IPS-15b (cell line): ENCODE results near the gene SRPK2.

Source experiments
- H3K27me3 ChIP-seq: one replicate; pipeline ENCODE4 v1.6.1; 2013; ENCODE audit warnings: low read length; ENCODE audit not compliant: control insufficient read depth, insufficient read depth
- H3K36me3 ChIP-seq: one replicate; pipeline ENCODE4 v1.6.1; 2013; ENCODE audit warnings: low read length; ENCODE audit not compliant: control insufficient read depth, insufficient read depth
- H3K4me1 ChIP-seq: one replicate; pipeline ENCODE4 v1.6.1; 2013; ENCODE audit warnings: mild to moderate bottlenecking, low read length; ENCODE audit not compliant: control insufficient read depth, insufficient read depth
- H3K4me3 ChIP-seq: one replicate; pipeline ENCODE4 v1.5.1; 2013; ENCODE audit warnings: low read depth, low read length
- H3K9ac ChIP-seq: one replicate; pipeline ENCODE4 v1.6.1; 2013; ENCODE audit warnings: low read depth, mild to moderate bottlenecking, low read length
- H3K9me3 ChIP-seq: one replicate; pipeline ENCODE4 v1.6.1; 2013; ENCODE audit warnings: mild to moderate bottlenecking, low read length; ENCODE audit not compliant: control insufficient read depth, insufficient read depth

Gene SRPK2

GRCh38 chr7:105402221-105403095 is 13.7 kb upstream of the SRPK2 start:
- Histone ChIP-seq H3K4me3 (no peak overlapping the region), H3K4me1 (no peaks in the 10 kb centered on the region), H3K27me3 (no peaks in the 10 kb centered on the region), H3K36me3 (no peaks in the 10 kb centered on the region), H3K9ac (no peak overlapping the region), H3K9me3 (no peaks in the 10 kb centered on the region)

DNA sequence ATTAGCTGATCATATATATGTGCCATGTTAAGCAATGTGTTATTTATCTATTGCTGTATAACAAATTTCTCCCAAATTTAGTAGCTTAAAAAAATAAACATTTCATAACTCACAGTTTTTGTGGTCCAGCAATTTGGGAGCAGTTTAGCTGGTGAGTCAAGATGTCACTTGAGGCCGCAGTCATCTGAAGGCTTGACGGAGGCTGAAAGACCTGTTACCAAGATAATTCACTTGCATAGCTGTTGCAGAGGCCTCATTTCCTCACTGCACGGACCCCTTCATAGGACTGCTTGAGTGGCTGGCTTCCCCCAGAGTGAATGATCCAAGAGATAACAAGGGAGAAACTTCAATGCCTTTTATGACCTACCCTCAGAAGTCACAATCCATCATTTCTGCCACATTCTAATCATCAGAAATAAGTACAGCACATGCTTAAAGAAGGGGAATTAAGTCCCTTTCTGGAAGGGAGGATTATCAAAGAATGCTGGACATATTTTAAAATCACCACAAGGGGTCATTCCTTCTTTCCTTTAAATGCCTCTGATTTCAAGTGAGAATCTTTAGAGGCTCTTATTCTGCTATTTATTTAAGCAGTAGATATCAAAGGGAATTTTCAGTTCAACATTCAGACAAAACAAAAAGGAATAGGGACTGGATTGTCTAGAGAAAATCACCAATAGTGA is 10.5 kb upstream of the SRPK2 start:
- Histone ChIP-seq H3K9ac (no peak overlapping the region), H3K27me3 (no peaks in the 10 kb centered on the region), H3K4me3 (no peak overlapping the region), H3K9me3 (no peaks in the 10 kb centered on the region), H3K36me3 (no peaks in the 10 kb centered on the region), H3K4me1 (no peaks in the 10 kb centered on the region)

- Histone ChIP-seq H3K36me3 (no peaks in the 10 kb centered on the region), H3K27me3 (no peaks in the 10 kb centered on the region), H3K4me1 (no peaks in the 10 kb centered on the region), H3K4me3 (no peak overlapping the region), H3K9me3 (no peaks in the 10 kb centered on the region), H3K9ac (no peak overlapping the region)
Observed at GRCh38 chr7:105396566-105396965, 7.8 kb upstream of the SRPK2 start.

DNA sequence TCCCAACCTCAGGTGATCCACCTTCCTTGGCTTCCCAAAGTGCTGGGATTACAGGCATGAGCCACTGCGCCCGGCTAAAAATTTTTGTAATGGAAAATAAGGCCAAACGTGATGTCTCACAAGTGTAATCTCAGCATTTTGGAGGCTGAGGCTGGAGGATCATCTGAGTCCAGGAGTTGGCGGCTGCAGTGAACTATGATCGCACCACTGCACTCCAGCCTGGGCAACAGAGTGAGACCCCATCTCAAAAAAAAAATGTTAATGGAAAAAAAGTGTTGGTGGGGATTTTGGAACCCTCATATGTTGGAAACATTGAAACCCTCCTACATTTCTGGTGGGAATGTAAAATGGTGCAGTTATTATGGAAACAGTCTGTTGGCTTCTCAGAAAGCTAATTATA is 2.7 kb upstream of the SRPK2 start:
- Histone ChIP-seq H3K36me3 (no peaks in the 10 kb centered on the region), H3K9ac (no peak overlapping the region), H3K27me3 (no peaks in the 10 kb centered on the region), H3K4me1 (peaks cover 4% of the 10 kb centered on the region), H3K4me3 (no peak overlapping the region), H3K9me3 (no peaks in the 10 kb centered on the region)

DNA sequence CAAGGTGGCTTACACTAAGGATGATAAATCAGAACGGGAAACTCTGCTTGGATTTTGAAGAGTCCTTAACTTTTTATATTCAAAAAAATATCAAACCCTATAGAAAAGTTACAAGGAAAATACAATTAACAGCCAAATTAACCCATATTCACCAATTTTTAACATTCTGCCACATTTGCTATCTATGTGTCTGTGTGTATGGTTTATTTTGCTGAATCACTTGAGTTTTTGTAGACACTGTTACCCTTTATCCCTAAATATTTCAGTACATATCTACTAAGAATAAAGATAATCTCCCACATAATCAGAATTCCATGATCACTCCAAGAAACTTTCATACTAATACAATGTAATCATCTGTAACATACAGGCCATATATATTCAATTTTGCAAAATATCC is 1.2 kb upstream of the SRPK2 start:
- Histone ChIP-seq H3K9ac (no peak overlapping the region), H3K4me1 (peaks cover 4% of the 10 kb centered on the region), H3K9me3 (no peaks in the 10 kb centered on the region), H3K36me3 (no peaks in the 10 kb centered on the region), H3K4me3 (no peak overlapping the region), H3K27me3 (no peaks in the 10 kb centered on the region)

- Histone ChIP-seq H3K27me3 (no peaks in the 10 kb centered on the region), H3K36me3 (no peaks in the 10 kb centered on the region), H3K9ac (no peak overlapping the region), H3K4me3 (peak overlapping the region; percentile 59), H3K9me3 (no peaks in the 10 kb centered on the region), H3K4me1 (peaks cover 4% of the 10 kb centered on the region)
Observed at GRCh38 chr7:105389088-105389650, 448 bp upstream of the SRPK2 start.

DNA sequence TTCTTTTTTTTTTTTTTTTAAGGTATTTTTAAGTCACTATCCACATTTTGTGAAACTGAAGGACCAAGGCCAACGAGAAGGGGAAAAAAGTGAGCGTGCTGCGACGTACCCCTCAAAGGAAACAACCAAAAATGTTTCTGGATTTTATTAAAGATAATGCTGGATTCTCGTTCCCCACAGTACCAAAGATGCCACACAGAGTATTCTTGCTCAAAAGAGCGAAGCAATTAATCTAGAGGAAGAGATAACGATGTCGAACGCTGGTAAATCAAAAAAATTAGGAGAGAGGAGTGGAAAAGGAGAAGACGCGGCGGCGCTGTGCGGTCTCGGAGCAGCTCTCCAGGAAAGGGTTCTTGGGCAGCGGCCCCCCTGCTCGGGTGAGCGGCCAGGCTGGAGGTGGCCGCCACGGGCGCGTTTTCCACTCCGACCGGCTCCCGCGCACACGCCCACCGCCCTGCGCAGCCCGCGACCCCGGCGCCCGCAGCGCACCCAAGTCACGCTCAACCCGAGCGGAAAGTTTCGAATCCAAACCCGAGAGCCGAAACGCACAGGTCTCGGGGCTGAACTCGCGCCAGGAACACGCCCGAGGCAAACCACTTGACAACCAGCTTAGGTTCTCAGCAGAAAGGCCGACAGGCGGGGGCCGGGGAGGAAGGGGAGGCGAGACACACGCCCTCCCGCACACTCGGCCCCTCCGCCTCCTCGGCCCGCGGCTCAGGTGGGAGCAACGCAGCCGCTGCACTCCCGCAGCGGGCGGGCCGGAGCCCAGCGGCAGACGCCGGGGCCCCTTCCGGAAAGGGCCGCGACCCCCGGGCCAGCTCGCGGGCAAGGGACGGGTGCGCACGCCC is 989 bp downstream of the SRPK2 start:
- Histone ChIP-seq H3K4me3 (peak overlapping the region; percentile 63), H3K27me3 (no peaks in the 10 kb centered on the region), H3K4me1 (peaks cover 4% of the 10 kb centered on the region), H3K36me3 (no peaks in the 10 kb centered on the region), H3K9ac (peak overlapping the region; percentile 14), H3K9me3 (no peaks in the 10 kb centered on the region)

GRCh38 chr7:105377903-105378302 is 10.8 kb downstream of the SRPK2 start:
- no peaks in the 10 kb centered on the region for H3K9me3 ChIP-seq
- no peaks in the 10 kb centered on the region for H3K4me1 ChIP-seq
- H3K36me3 ChIP-seq, result no peaks in the 10 kb centered on the region
- H3K27me3 ChIP-seq, result no peaks in the 10 kb centered on the region
- H3K4me3 ChIP-seq, result no peak overlapping the region
- no peak overlapping the region for H3K9ac ChIP-seq

- H3K9me3 ChIP-seq, result no peaks in the 10 kb centered on the region
- H3K9ac ChIP-seq, result no peak overlapping the region
- H3K4me3 ChIP-seq, result no peak overlapping the region
- H3K36me3 ChIP-seq, result no peaks in the 10 kb centered on the region
- no peaks in the 10 kb centered on the region for H3K27me3 ChIP-seq
- H3K4me1 ChIP-seq, result no peaks in the 10 kb centered on the region
Observed at GRCh38 chr7:105376908-105377533, 11.7 kb downstream of the SRPK2 start.

DNA sequence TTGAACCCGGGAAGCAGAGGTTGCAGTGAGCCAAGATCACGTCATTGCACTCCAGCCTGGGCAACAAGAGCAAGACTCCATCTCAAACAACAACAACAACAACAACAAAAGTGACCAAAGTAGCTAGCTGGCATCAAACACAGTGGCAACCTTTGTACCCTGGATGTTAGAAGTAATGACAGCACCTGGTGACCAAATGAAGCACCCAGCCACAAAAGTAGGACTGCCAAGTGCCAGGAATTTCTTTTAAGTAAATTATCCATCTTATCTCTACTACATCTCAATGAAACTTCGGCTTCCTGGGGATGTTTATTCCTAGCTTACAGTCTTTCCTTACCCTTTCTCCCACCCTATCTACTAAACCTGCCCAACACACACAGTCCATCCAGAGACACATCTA is 18.8 kb downstream of the SRPK2 start:
- Histone ChIP-seq H3K9ac (no peak overlapping the region), H3K9me3 (no peaks in the 10 kb centered on the region), H3K27me3 (no peaks in the 10 kb centered on the region), H3K36me3 (no peaks in the 10 kb centered on the region), H3K4me3 (no peak overlapping the region), H3K4me1 (peaks cover under 1% of the 10 kb centered on the region)

- Histone ChIP-seq H3K36me3 (no peaks in the 10 kb centered on the region), H3K9me3 (no peaks in the 10 kb centered on the region), H3K9ac (no peak overlapping the region), H3K4me1 (peaks cover 4% of the 10 kb centered on the region), H3K4me3 (no peak overlapping the region), H3K27me3 (no peaks in the 10 kb centered on the region)
Observed at GRCh38 chr7:105367458-105367857, 21.3 kb downstream of the SRPK2 start.
